Keratinocyte (primary cell): ENCODE results near the gene CTIF. TPM values are rescaled to one million over a fixed set of nuclear protein-coding genes. Genes with fewer than 3 reads are reported as not detected.

ENCODE experiments used
- DNase-seq: peaks from one replicate; pipeline ENCODE4 v3.0.0-alpha.2; 2011; ENCODE audit warnings: low read depth, missing footprints, low spot score
- FAIRE-seq: peaks from 2 replicates; lab custom pipeline; 2011; peaks lifted over from hg19 to GRCh38; lab: Jason Lieb, UNC
- H2AFZ ChIP-seq: 2 replicates; pipeline ENCODE4 v1.6.0; 2012; ENCODE audit warnings: low read length, control low read depth, inconsistent platforms; ENCODE audit not compliant: control insufficient read depth
- H3K27ac ChIP-seq: 2 replicates; pipeline ENCODE4 v1.5.1; 2011; ENCODE audit warnings: low read length; ENCODE audit not compliant: control insufficient read depth, insufficient read depth
- H3K27me3 ChIP-seq: 3 replicates; pipeline ENCODE4 v1.6.0; 2011; ENCODE audit warnings: low read length; ENCODE audit not compliant: control insufficient read depth, insufficient read depth; ENCODE audit errors: extremely low read depth
- H3K36me3 ChIP-seq, 2 experiments: 2 replicates in 1 of 2; 3 replicates in 1 of 2; pipeline ENCODE4 v1.5.1; 2011; ENCODE audit warnings: low read length in 2 of 2, mild to moderate bottlenecking in 1 of 2; ENCODE audit not compliant: control insufficient read depth in 2 of 2, insufficient read depth in 2 of 2; ENCODE audit errors: extremely low read depth in 1 of 2
- H3K4me1 ChIP-seq: 3 replicates; pipeline ENCODE4 v1.5.1; 2011; ENCODE audit warnings: low read length; ENCODE audit not compliant: control insufficient read depth, insufficient read depth; ENCODE audit errors: extremely low read depth
- H3K4me2 ChIP-seq: 3 replicates; pipeline ENCODE4 v1.6.0; 2011; ENCODE audit warnings: low read depth, low read length; ENCODE audit not compliant: control insufficient read depth, insufficient read depth; ENCODE audit errors: extremely low read depth
- H3K4me3 ChIP-seq, 3 experiments: fragments of 200-600 bp in 1 of 3; sonication (generic) in 1 of 3; 2 replicates in 2 of 3; 3 replicates in 1 of 3; pipeline ENCODE4 v1.5.1; 2011 to 2016; ENCODE audit warnings: low read length in 3 of 3, mild to moderate bottlenecking in 3 of 3, control low read depth in 2 of 3, inconsistent platforms in 1 of 3, low read depth in 1 of 3, mixed read lengths in 1 of 3, mixed run types in 1 of 3, moderate library complexity in 1 of 3; ENCODE audit not compliant: control insufficient read depth in 2 of 3, insufficient read depth in 2 of 3; ENCODE audit errors: extremely low read depth in 1 of 3
- H3K79me2 ChIP-seq: 2 replicates; pipeline ENCODE4 v1.6.0; 2012; ENCODE audit warnings: low read length; ENCODE audit not compliant: control insufficient read depth, insufficient read depth
- H3K9ac ChIP-seq: 3 replicates; pipeline ENCODE4 v1.6.0; 2011; ENCODE audit warnings: low read length; ENCODE audit not compliant: control insufficient read depth, insufficient read depth; ENCODE audit errors: extremely low read depth
- H3K9me1 ChIP-seq: 3 replicates; pipeline ENCODE4 v1.6.0; 2011; ENCODE audit warnings: low read length; ENCODE audit not compliant: control insufficient read depth, insufficient read depth; ENCODE audit errors: extremely low read depth
- H3K9me3 ChIP-seq: 2 replicates; pipeline ENCODE4 v1.5.1; 2012; ENCODE audit warnings: low read depth, low read length; ENCODE audit not compliant: control insufficient read depth
- H4K20me1 ChIP-seq: 3 replicates; pipeline ENCODE4 v1.6.0; 2011; ENCODE audit warnings: low read length; ENCODE audit not compliant: control insufficient read depth, insufficient read depth; ENCODE audit errors: extremely low read depth
- CTCF ChIP-seq, 3 experiments: IDR thresholded peaks in 1 of 3; conservative IDR thresholded peaks in 1 of 3; optimal IDR thresholded peaks in 1 of 3; 2 replicates in 2 of 3; 3 replicates in 1 of 3; pipeline versions ENCODE3 to v1.5.1; 2011; ENCODE audit warnings: low read length in 3 of 3, mild to moderate bottlenecking in 3 of 3, moderate library complexity in 2 of 3, control low read depth in 1 of 3, inconsistent platforms in 1 of 3; ENCODE audit not compliant: insufficient read depth in 2 of 3; ENCODE audit errors: extremely low read depth in 1 of 3
- EZH2 ChIP-seq: IDR thresholded peaks from one replicate; pipeline ENCODE4 v1.6.1; 2012; ENCODE audit warnings: inconsistent platforms, mild to moderate bottlenecking, low read length, moderate library complexity
- dilution Hi-C: fragments of 300-500 bp; cut with MboI; formaldehyde crosslinking; loops from one replicate; pipeline ENCODE4 v1.7.0; 2020; ENCODE audit warnings: low sequenced_read_pairs; ENCODE audit not compliant: extremely low pct_ligation_motif_present
- polyA plus RNA-seq, 5 experiments: library from polyadenylated mRNA; depleted of rRNA in 3 of 5; stranded (reverse) in 3 of 5; stranded (forward) in 1 of 5; unstranded in 1 of 5; fragments of >200 nt; gene quantifications; 1 replicate in 1 of 5; 2 replicates in 3 of 5; 3 replicates in 1 of 5; pipeline versions ENCODE4 v1.2.1 to v1.2.3, GENCODE V29; 2011 to 2012; ENCODE audit warnings: missing spikeins in 2 of 5, low read depth in 1 of 5, low replicate concordance in 1 of 5

CTIF gene
- polyA plus RNA-seq, 1 donor (not counting 4 experiments of a cell fraction or from before 2014, with no cell fraction given) = 15.0 TPM

GRCh38 chr18:48578289-48578688, 39.5 kb downstream of the CTIF start:
- peaks cover 8% of the 10 kb centered on the region for H4K20me1 ChIP-seq
- no peak for FAIRE-seq

GRCh38 chr18:48580066-48580465, 41.2 kb downstream of the CTIF start:
- peaks cover 9% of the 10 kb centered on the region for H4K20me1 ChIP-seq
- dilution Hi-C loops = no loop called here
- H3K9ac ChIP-seq = no peak overlapping the region
- H3K4me3 ChIP-seq = no peak overlapping the region
- H3K9me3 ChIP-seq = no peaks in the 10 kb centered on the region
- no peak for DNase-seq
- FAIRE-seq = no peak
- peaks cover 15% of the 10 kb centered on the region for H3K4me1 ChIP-seq
- H3K27me3 ChIP-seq = no peaks in the 10 kb centered on the region
- no peak for TF ChIP-seq EZH2
- no peak for TF ChIP-seq CTCF (optimal IDR thresholded peaks at IDR 0.05 in 1 of 3, IDR thresholded peaks at IDR 0.05 in 1 of 3, conservative IDR thresholded peaks at IDR 0.05 in 1 of 3; ENCODE audit: extremely low read depth in 1 of 3, insufficient read depth in 2 of 3, low read length in 3 of 3)
- peaks cover 8% of the 10 kb centered on the region for H3K9me1 ChIP-seq
- peaks cover 42% of the 10 kb centered on the region for H3K79me2 ChIP-seq
- no peak overlapping the region for H2AFZ ChIP-seq
- H3K4me2 ChIP-seq = peak overlapping the region; percentile 40
- no peak overlapping the region for H3K27ac ChIP-seq
- peaks cover 5 to 12% of the 10 kb centered on the region in 2 experiments for H3K36me3 ChIP-seq

More at GRCh38 chr18:48578289-48578688, 39.5 kb downstream of the CTIF start:
- Histone ChIP-seq H3K4me2 (no peak overlapping the region), H3K9ac (no peak overlapping the region), H3K9me1 (peaks cover 8% of the 10 kb centered on the region), H3K9me3 (no peaks in the 10 kb centered on the region), H3K4me3 (no peak overlapping the region), H3K4me1 (peaks cover 15% of the 10 kb centered on the region), H3K27me3 (no peaks in the 10 kb centered on the region), H3K36me3 (peaks cover 5 to 10% of the 10 kb centered on the region in 2 experiments), H3K27ac (no peak overlapping the region), H3K79me2 (peaks cover 34% of the 10 kb centered on the region), H2AFZ (no peak overlapping the region)
- dilution Hi-C loops = no loop called here
- DNase-seq = no peak
- no peak for TF ChIP-seq EZH2
- no peak for TF ChIP-seq CTCF (optimal IDR thresholded peaks at IDR 0.05 in 1 of 3, IDR thresholded peaks at IDR 0.05 in 1 of 3, conservative IDR thresholded peaks at IDR 0.05 in 1 of 3; ENCODE audit: extremely low read depth in 1 of 3, insufficient read depth in 2 of 3, low read length in 3 of 3)
